IMR-90 (cell line): Measurements from ENCODE around the gene VSX2. TPM values are rescaled to one million over a fixed set of nuclear protein-coding genes. Genes with fewer than 3 reads are reported as not detected.

Experiments used
- ATAC-seq: fragments of 200-7000 bp; cut with Tn5 transposase; 2 replicates; pipeline ENCODE4 v1.9.1; 2020; ENCODE audit warnings: low read depth, mild to moderate bottlenecking, moderate library complexity
- BruUV-seq: library from RNA; stranded (reverse); fragments of 400-500 nt; replicated peaks from 2 replicates; lab custom pipeline; 2021; lab: Mats Ljungman, UMichigan
- CTCF ChIA-PET: fragments of 300-600 bp; formaldehyde crosslinking; extraction: SDS; loops from one replicate; lab custom pipeline; 2021; ENCODE audit warnings: antibody characterized with exemption; lab: Yijun Ruan, JAX
- POLR2A ChIA-PET: fragments of 300-600 bp; sonication (Branson Sonifier 250); formaldehyde crosslinking; loops from one replicate; lab custom pipeline; 2022; ENCODE audit warnings: antibody characterized with exemption; ENCODE audit not compliant: unreplicated experiment; lab: Charles Lee
- DNase-seq: peaks from one replicate; pipeline ENCODE4 v3.0.0; 2013
- H2AFZ ChIP-seq: replicated peaks from 2 replicates; pipeline ENCODE3; 2013; ENCODE audit warnings: low read length, mild to moderate bottlenecking; ENCODE audit not compliant: poor library complexity
- H2AK5ac ChIP-seq: 2 replicates; pipeline ENCODE4 v1.6.1; 2013; ENCODE audit warnings: low read depth, low read length, inconsistent platforms
- H2AK9ac ChIP-seq: replicated peaks from 2 replicates; pipeline ENCODE3; 2013; ENCODE audit warnings: mild to moderate bottlenecking, low read depth, low read length, moderate library complexity; ENCODE audit not compliant: poor library complexity
- H2BK120ac ChIP-seq: 2 replicates; pipeline ENCODE4 v1.6.1; 2013; ENCODE audit warnings: low read depth, low read length, inconsistent platforms
- H2BK15ac ChIP-seq: 3 replicates; pipeline ENCODE4 v1.6.1; 2013; ENCODE audit warnings: low read depth, low read length, inconsistent platforms
- H2BK20ac ChIP-seq: 2 replicates; pipeline ENCODE4 v1.6.1; 2013; ENCODE audit warnings: low read depth, mild to moderate bottlenecking, inconsistent platforms, low read length, moderate library complexity
- H2BK5ac ChIP-seq: 2 replicates; pipeline ENCODE4 v1.6.1; 2013; ENCODE audit warnings: mild to moderate bottlenecking, low read depth, low read length, inconsistent platforms; ENCODE audit not compliant: poor library complexity, severe bottlenecking
- H3K14ac ChIP-seq: replicated peaks from 2 replicates; pipeline ENCODE4 v1.6.1; 2013; ENCODE audit warnings: low read depth, low read length, inconsistent platforms
- H3K18ac ChIP-seq: 2 replicates; pipeline ENCODE4 v1.6.1; 2013; ENCODE audit warnings: low read depth, low read length, control low read depth
- H3K23ac ChIP-seq: 2 replicates; pipeline ENCODE4 v1.6.1; 2013; ENCODE audit warnings: low read depth, low read length, inconsistent platforms
- H3K27ac ChIP-seq: 2 replicates; pipeline ENCODE4 v1.5.1; 2013; ENCODE audit warnings: mild to moderate bottlenecking, control low read depth, low read length; ENCODE audit not compliant: insufficient read depth
- H3K27me3 ChIP-seq: 2 replicates; pipeline ENCODE4 v1.6.1; 2013; ENCODE audit warnings: low read length; ENCODE audit not compliant: control insufficient read depth, insufficient read depth
- H3K36me3 ChIP-seq: 2 replicates; pipeline ENCODE4 v1.6.1; 2013; ENCODE audit warnings: low read length, mixed read lengths; ENCODE audit not compliant: control insufficient read depth, insufficient read depth
- H3K4ac ChIP-seq: 2 replicates; pipeline ENCODE4 v1.6.1; 2013; ENCODE audit warnings: low read depth, low read length, inconsistent platforms
- H3K4me1 ChIP-seq: 2 replicates; pipeline ENCODE4 v1.6.1; 2013; ENCODE audit warnings: low read length, mixed read lengths; ENCODE audit not compliant: control insufficient read depth, insufficient read depth
- H3K4me2 ChIP-seq: 2 replicates; pipeline ENCODE4 v1.6.1; 2013; ENCODE audit warnings: low read depth, mild to moderate bottlenecking, control low read depth, low read length, moderate library complexity
- H3K4me3 ChIP-seq: 2 replicates; pipeline ENCODE4 v1.5.1; 2013; ENCODE audit warnings: low read depth, mild to moderate bottlenecking, control low read depth, low read length, moderate library complexity; ENCODE audit not compliant: insufficient read depth
- H3K56ac ChIP-seq: 2 replicates; pipeline ENCODE4 v1.6.1; 2013; ENCODE audit warnings: low read length, inconsistent platforms; ENCODE audit not compliant: insufficient read depth; ENCODE audit errors: extremely low read depth
- H3K79me1 ChIP-seq, 2 experiments: 2 replicates each; pipeline ENCODE4 v1.6.1; 2013; ENCODE audit warnings: low read length in 2 of 2, inconsistent platforms in 1 of 2, low read depth in 1 of 2
- H3K9ac ChIP-seq: 2 replicates; pipeline ENCODE4 v1.6.1; 2013; ENCODE audit warnings: low read depth, low read length, control low read depth
- H3K9me1 ChIP-seq: 2 replicates; pipeline ENCODE4 v1.6.1; 2013; ENCODE audit warnings: low read length, inconsistent platforms; ENCODE audit not compliant: insufficient read depth
- H3K9me3 ChIP-seq: 2 replicates; pipeline ENCODE4 v1.6.1; 2013; ENCODE audit warnings: low read length; ENCODE audit not compliant: control insufficient read depth, insufficient read depth
- H4K20me1 ChIP-seq: 2 replicates; pipeline ENCODE4 v1.6.1; 2013; ENCODE audit warnings: low read length, inconsistent platforms; ENCODE audit not compliant: insufficient read depth
- H4K5ac ChIP-seq: 2 replicates; pipeline ENCODE4 v1.6.1; 2013; ENCODE audit warnings: mild to moderate bottlenecking, low read depth, low read length, control low read depth
- H4K8ac ChIP-seq, 2 experiments: 2 replicates each; pipeline ENCODE4 v1.6.1; 2013; ENCODE audit warnings: low read depth in 2 of 2, low read length in 2 of 2, control low read depth in 1 of 2, inconsistent platforms in 1 of 2
- H4K91ac ChIP-seq: 2 replicates; pipeline ENCODE4 v1.6.1; 2013; ENCODE audit warnings: low read depth, low read length, inconsistent platforms; ENCODE audit not compliant: insufficient read depth
- MAFK ChIP-seq: IDR thresholded peaks from 2 replicates; pipeline ENCODE4 v1.6.1; 2012; ENCODE audit warnings: low read depth, low read length, improper control_type of control experiment
- MXI1 ChIP-seq: IDR thresholded peaks from 2 replicates; pipeline ENCODE4 v1.6.1; 2012; ENCODE audit warnings: low read depth, mild to moderate bottlenecking, low read length, moderate library complexity, borderline replicate concordance
- POLR2A ChIP-seq: IDR thresholded peaks from 2 replicates; pipeline ENCODE4 v1.6.1; 2012; ENCODE audit warnings: mild to moderate bottlenecking, low read depth, low read length
- RAD21 ChIP-seq: IDR thresholded peaks from 2 replicates; pipeline ENCODE4 v1.6.1; 2012; ENCODE audit warnings: low read length, improper control_type of control experiment
- SMC3 ChIP-seq: fragments of 150-350 bp; IDR thresholded peaks from 2 replicates; pipeline ENCODE4 v1.6.1; 2016; ENCODE audit warnings: low read depth, mild to moderate bottlenecking, antibody characterized with exemption, low read length, moderate library complexity
- WGBS, 2 experiments: methylation state at CpG; one replicate each; pipeline versions ENCODE4 v1.1.5 to v1.1.7; 2013; ENCODE audit warnings: missing lambda C conversion rate in 2 of 2; ENCODE audit not compliant: insufficient read length in 1 of 2; ENCODE audit errors: extremely low coverage in 2 of 2; 5-methylcytosine and 5-hydroxymethylcytosine counted together
- dilution Hi-C: fragments of 300-500 bp; cut with HindIII; formaldehyde crosslinking; loops from one replicate; pipeline ENCODE4 v1.14.3; 2018; ENCODE audit warnings: low sequenced_read_pairs; ENCODE audit not compliant: unreplicated experiment
- in situ Hi-C: fragments of 300-500 bp; cut with MboI; formaldehyde crosslinking; loops from 3 replicates; pipeline ENCODE4 v1.14.3; 2019; ENCODE audit warnings: low sequenced_read_pairs, inconsistent platforms, mixed read lengths
- intact Hi-C: fragments of 100-400 bp; cut with micrococcal nuclease; formaldehyde crosslinking; loops from 2 replicates; pipeline ENCODE4 v1.10.0; 2022
- polyA plus RNA-seq, 3 experiments: library from polyadenylated mRNA; depleted of rRNA; stranded (reverse); fragments of >200 nt; gene quantifications; 2 replicates each; pipeline ENCODE4 v1.2.3, GENCODE V29; 2012; ENCODE audit warnings: low replicate concordance in 1 of 3
- total RNA-seq: library from RNA; depleted of rRNA; stranded (reverse); fragments of >200 nt; gene quantifications from 2 replicates; pipeline ENCODE4 v1.2.3, GENCODE V29; 2012
- TF ChIP-seq, protein P1 (sequence below): conservative IDR thresholded peaks from 2 replicates; pipeline ENCODE4 v1.5.1; 2012; ENCODE audit warnings: mild to moderate bottlenecking, low read depth, low read length, improper control_type of control experiment

VSX2 gene
- total and polyA plus RNA-seq, 2 of the 4 experiments (the other 2 are of a cell fraction) = not detected

DNA sequence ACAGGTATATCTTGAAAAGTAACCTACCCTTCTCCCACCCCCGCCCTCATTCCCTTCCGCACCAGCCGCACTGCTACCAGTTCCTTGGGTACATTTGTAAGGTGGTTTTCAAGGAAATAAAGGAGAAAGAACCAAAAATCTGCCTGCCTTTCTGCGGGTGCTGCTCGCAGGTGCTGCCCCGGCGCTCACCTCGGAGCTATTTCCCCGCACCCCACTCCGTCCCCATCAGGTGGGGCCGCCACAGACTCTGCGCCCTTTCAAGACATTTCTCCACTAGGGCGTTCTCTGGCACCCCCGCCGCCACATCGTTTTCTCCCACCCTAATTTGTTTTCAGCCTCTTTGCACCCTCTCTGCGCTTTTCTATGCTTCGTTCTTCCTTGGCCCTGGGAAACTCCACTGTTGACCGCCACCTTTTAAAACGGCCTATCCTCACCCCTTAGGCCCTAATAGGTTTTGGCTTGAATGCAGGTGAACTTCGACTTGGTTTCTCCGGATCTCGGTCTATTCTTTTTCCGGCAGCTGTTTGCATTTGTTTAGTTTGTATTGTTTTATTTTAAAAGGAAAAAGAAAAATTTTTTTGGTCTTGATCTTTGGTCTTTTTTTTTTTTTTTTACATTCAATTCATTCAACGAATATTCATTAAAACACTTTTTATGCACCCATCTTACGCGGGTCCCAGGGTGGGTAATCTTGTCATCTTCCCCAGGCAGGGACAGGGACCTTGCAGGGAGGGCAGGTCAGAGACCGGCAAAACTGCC is 3.0 kb downstream of the VSX2 start:
- Histone ChIP-seq H3K4ac (no peak overlapping the region), H2BK15ac (no peak overlapping the region), H3K56ac (no peak overlapping the region), H3K27me3 (peaks cover 100% of the 10 kb centered on the region), H3K9me3 (peaks cover 8% of the 10 kb centered on the region; the same call in 1 of the 2 replicates), H3K18ac (no peak overlapping the region), H3K9me1 (no peaks in the 10 kb centered on the region), H2AK5ac (no peak overlapping the region), H3K27ac (no peak overlapping the region), H3K14ac (no peak overlapping the region), H4K8ac (no peak overlapping the region), H2BK20ac (no peak overlapping the region), H3K36me3 (no peaks in the 10 kb centered on the region), H3K4me3 (no peak overlapping the region), H3K4me2 (no peak overlapping the region), H3K4me1 (no peaks in the 10 kb centered on the region), H2BK120ac (no peak overlapping the region), H4K20me1 (peaks cover 28% of the 10 kb centered on the region), H4K5ac (no peak overlapping the region), H2AK9ac (no peak overlapping the region), H2BK5ac (no peak overlapping the region), H2AFZ (no peak overlapping the region), H3K23ac (no peak overlapping the region), H3K79me1 (no peaks in the 10 kb centered on the region), H3K9ac (no peak overlapping the region), H4K91ac (no peak overlapping the region)
- TF ChIP-seq SMC3 (no peak), MXI1 (no peak), RAD21 (no peak), POLR2A (no peak), MAFK (no peak)
- TF ChIP-seq, protein P1, sequence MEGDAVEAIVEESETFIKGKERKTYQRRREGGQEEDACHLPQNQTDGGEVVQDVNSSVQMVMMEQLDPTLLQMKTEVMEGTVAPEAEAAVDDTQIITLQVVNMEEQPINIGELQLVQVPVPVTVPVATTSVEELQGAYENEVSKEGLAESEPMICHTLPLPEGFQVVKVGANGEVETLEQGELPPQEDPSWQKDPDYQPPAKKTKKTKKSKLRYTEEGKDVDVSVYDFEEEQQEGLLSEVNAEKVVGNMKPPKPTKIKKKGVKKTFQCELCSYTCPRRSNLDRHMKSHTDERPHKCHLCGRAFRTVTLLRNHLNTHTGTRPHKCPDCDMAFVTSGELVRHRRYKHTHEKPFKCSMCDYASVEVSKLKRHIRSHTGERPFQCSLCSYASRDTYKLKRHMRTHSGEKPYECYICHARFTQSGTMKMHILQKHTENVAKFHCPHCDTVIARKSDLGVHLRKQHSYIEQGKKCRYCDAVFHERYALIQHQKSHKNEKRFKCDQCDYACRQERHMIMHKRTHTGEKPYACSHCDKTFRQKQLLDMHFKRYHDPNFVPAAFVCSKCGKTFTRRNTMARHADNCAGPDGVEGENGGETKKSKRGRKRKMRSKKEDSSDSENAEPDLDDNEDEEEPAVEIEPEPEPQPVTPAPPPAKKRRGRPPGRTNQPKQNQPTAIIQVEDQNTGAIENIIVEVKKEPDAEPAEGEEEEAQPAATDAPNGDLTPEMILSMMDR = no peak
- dilution Hi-C loops = no loop called here
- ChIA-PET CTCF (no interaction called here), POLR2A (no interaction called here)
- no peak for ATAC-seq
- in situ Hi-C loops = no loop called here
- intact Hi-C loops = no loop called here
- DNase-seq = no peak
- BruUV-seq = no TSS peak
- 3% methylated on average over 9 of the region's 28 CpGs; no CpG with 5 or more reads in 1 of the 2 experiments for WGBS, 2 experiments
